ENCODE measurements around the gene NRCAM.

Gene NRCAM

GRCh38 chr7:108335269-108335918, 120.8 kb downstream of the NRCAM start:
- DNase-seq: no peak

- no peak for DNase-seq
These were observed 123.3 kb downstream of the NRCAM start for GRCh38 chr7:108332937-108333336.

GRCh38 chr7:108331971-108332370, 124.3 kb downstream of the NRCAM start:
- no peak for DNase-seq

- DNase-seq: no peak
These were observed 126.0 kb downstream of the NRCAM start for GRCh38 chr7:108330227-108330626.

GRCh38 chr7:108329514-108329913, 126.7 kb downstream of the NRCAM start:
- DNase-seq: no peak

GRCh38 chr7:108328174-108328651, 128.0 kb downstream of the NRCAM start:
- DNase-seq: no peak

GRCh38 chr7:108327353-108327752, 128.9 kb downstream of the NRCAM start:
- DNase-seq: no peak

- no peak for DNase-seq
These were observed 129.3 kb downstream of the NRCAM start for GRCh38 chr7:108326938-108327337.

- no peak for DNase-seq
These were observed 131.9 kb downstream of the NRCAM start for GRCh38 chr7:108324053-108325038.

GRCh38 chr7:108322925-108323832, 133.1 kb downstream of the NRCAM start:
- no peak for DNase-seq

- DNase-seq: no peak
These were observed 134.2 kb downstream of the NRCAM start for GRCh38 chr7:108322046-108322445.

- no peak for DNase-seq
These were observed 134.9 kb downstream of the NRCAM start for GRCh38 chr7:108321359-108321758.

GRCh38 chr7:108316708-108317107, 139.5 kb downstream of the NRCAM start:
- DNase-seq: no peak

- no peak for DNase-seq
These were observed 141.7 kb downstream of the NRCAM start for GRCh38 chr7:108314551-108314950.

GRCh38 chr7:108314049-108314448, 142.2 kb downstream of the NRCAM start:
- DNase-seq: no peak

- DNase-seq: no peak
These were observed 143.2 kb downstream of the NRCAM start for GRCh38 chr7:108313086-108313485.

GRCh38 chr7:108311446-108312168, 144.6 kb downstream of the NRCAM start:
- no peak for DNase-seq

- DNase-seq: no peak
These were observed 145.9 kb downstream of the NRCAM start for GRCh38 chr7:108310351-108310750.

GRCh38 chr7:108308903-108309302, 147.3 kb downstream of the NRCAM start:
- no peak for DNase-seq

- no peak for DNase-seq
These were observed 148.0 kb downstream of the NRCAM start for GRCh38 chr7:108308276-108308675.

- DNase-seq: no peak
These were observed 148.6 kb downstream of the NRCAM start for GRCh38 chr7:108307595-108307994.

GRCh38 chr7:108307194-108307593, 149.0 kb downstream of the NRCAM start:
- no peak for DNase-seq

All from effector CD8-positive, alpha-beta T cell (primary cell).